GM11168 (cell line): Measurements from ENCODE around the gene NXPE1.

Source experiments
- in situ Hi-C: fragments of 300-500 bp; cut with MboI; formaldehyde crosslinking; loops from one replicate; pipeline ENCODE4 v1.12.0; 2022; ENCODE audit warnings: low sequenced_read_pairs; ENCODE audit not compliant: unreplicated experiment

NXPE1 gene

DNA sequence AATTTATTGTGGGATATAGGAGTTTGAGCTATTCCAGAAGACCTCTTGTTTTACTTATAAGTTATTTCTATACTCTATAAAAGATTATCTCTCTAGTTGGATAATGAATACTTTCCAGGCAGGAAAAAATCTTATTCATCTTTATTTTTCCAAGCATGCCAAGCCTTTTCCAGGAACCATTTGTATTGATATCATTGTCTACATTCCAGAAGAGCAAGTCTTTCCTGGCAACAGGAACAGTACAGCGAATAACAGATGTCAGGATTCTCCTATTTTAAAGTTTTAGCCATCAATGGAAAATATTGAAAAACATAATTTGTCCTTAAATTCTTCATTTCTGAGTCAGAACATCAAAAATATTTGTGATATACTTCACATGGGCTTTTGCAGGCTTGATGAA lies 5.2 kb upstream of the NXPE1 start:
- in situ Hi-C loops = no loop called here

DNA sequence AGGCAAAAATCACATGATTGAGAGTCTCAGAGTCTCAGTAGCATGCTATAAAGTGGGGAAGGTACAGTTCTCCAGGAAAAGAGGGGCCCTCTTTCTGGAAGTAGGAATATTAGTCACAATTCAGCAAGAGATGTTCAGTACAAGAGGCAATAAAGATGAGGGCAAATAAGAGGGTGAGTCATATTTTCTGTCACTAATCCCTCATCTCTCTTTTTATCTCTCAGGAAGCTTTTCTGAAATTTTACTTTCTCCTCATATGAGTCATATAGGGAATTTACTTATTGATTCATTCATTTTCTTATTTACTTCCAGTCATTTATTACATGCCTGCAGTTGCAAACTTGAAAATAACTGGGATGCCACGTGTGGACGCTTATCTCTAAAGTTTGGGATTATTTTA lies 3.4 kb upstream of the NXPE1 start:
- in situ Hi-C loops = no loop called here

DNA sequence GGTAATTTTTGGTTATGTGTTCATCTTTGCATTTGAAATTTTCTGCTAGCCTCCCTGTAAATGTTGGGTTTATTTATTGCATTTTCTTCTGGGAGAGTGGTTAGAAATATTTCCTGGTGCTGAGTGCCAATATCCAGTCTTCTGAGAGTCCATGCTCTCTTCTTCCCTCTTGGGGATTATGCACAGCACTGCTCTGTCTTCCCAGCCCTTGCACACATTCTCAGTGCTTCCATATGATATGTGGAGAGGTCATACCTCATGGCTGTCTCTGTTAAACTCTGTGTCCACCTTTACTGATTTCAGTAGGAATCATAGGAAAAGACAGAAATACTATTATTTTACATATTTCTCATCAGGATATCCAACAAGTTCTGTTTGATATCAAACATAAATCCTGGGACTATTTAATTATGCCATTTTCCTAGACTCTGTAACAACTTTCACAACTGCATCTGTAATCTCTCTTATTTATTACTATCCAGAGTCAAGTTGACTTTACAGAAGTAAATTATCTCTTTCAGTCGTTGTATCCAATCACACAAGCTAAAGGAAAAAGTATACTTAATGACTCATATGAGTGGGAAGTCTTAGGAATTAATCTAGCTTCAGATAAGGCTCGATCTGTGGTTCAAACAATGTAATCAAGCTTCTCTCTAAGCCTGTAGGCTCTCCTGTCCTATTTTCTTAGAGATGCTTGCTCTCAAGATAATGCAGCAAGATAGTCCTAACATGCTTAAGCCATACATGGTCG lies 2.7 kb upstream of the NXPE1 start:
- in situ Hi-C loops = no loop called here

DNA sequence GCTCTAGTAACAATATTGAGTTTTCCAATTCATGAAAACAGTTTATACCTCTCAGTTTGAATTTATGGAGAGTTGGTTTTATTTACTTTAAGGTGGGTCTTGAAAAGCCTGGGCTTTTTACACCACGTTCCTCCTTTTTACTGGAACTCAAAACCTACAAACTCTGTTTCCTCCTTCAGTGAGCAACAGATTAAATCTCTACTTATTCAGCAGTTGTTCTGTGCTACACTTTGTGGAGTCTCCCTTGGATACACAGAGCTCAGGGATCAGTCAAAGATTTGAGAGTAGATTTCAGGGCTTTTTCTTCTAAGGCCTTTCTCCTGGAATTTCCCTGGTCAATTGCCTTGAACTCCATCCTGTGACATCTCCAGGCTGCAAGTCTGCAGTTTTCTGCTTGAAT lies 3.5 kb downstream of the NXPE1 start:
- in situ Hi-C loops = no loop called here

DNA sequence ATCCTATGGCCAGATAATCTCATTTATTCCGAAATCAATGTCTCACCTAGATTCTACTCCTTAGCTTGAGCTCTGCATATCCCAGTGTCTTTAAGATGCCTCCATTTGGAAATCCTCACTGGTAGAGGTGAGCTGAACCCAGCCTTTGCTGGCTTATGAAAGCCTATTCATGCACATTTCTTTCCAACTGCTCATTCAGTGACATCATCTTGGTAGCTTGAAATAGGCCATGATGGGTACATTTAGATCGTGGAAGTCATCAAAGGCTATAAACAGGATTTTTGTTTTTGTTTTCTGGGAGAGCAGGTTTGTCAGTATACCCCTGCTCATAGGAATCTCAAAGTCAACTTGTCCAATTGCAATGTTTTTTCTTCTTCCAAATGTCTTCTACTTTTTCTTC lies 6.0 kb downstream of the NXPE1 start:
- in situ Hi-C loops = no loop called here

DNA sequence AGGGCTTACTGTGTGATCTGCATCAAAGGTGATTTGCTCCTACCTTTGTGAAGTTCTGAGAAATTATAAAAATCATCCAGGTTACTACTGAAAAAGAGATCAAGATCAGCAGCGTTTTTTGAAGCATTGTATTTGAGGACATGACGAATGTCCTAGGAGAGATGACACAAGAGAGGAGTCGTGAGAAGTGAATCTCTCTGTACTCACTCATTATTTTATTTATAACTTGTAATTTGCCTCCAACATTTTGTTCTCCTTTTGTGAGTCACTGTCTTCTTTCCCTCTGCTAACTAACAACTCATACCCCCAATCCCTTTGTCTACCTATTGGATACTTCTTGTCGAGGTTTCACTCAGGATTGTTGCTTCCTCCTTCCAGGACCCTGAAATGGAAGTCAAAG lies 8.6 kb downstream of the NXPE1 start:
- in situ Hi-C loops = no loop called here

DNA sequence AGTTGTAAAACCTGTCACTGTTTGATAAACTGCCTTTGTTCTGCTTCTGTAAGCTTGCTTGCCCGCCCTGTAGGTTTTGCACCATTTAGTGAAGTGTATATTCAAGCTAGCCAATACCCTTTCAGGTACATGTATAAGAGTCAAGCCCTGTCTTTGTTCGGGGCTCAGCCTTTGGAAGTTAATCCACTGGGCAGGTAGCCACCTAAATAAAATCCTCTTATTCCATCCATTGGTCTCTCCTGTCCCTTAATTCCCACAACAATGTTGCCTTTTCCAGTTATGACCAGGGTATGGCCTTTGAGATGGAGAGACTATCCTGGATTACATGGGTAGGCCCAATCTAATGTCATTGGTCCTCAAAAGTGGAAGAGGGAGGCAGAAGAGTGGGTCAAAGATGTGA lies 34.0 kb downstream of the NXPE1 start:
- in situ Hi-C loops = no loop called here

DNA sequence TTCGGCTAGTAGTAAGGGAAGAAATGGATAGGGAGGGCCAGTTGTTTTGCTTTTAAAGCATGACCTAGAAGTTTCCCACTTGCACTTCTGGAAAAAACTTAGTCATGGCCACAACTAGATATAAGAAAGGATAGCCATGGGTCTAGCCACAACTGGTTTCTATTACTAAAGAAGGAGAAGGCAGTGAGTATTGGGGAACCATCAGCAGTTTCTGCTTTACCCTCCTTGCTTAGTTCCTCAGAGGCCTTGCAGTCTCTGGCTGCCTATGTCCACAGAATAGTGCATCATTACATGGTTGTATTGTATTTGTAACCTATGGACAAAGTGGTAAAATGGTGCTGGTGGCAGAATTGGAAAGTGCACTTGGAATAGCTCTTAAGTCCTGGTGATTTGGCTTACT lies 35.6 kb downstream of the NXPE1 start:
- in situ Hi-C loops = no loop called here

DNA sequence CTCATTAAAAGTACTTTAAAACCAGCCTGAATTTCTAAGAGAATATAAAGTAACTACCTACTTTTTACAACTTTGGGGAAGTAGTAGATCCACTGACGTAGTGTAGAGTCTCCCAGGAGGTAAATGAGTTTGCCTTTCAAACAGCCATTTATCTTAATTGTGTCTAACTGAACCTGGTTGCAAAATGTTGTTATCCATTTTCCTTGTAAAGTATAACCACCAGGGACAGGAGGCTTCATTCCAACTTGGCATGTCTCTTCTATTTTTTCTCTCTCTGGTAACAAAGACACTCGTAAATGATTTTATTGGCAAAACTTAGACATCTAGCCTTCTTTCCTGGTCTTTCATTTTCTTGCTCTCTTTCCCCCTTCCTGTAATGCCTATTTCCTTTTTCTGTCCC lies 36.9 kb downstream of the NXPE1 start:
- in situ Hi-C loops = no loop called here

DNA sequence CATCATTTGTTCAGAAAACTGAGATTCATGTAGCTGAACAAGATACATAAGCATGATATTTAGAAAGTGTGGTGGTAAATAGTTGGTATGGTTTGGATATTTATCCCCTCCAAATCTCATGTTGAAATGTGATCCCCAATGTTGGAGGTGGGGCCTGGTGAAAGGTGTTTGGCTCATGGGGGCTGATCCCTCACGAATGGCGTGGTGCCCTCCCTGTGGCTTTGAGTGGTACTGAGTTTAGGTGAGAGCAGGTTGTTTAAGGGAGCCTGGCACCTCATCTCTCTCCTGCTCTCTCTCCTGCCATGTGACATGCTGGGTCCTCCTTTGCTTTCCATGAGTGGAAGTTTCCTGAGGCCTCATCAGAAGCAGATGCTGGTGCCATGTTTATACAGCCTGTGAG lies 48.1 kb downstream of the NXPE1 start:
- in situ Hi-C loops = no loop called here

DNA sequence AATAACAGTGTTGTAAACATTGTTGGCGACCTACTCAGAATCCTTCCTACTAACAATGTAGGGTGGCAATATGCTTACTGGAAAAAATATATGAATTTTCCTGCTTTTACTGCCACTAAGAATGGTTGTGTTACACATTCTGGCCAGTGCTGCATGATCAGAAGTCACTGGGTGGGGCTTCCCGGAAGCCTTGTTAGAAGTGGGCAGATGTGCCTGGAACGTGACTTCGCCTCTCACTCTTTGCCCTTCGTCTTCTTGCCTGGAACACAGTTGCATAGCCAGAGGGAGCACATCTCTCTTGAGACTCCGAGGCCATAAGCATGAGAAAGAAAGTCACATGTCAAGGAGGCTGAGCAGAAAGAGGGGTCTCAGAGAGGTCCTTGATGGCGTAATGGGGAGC lies 48.6 kb downstream of the NXPE1 start:
- in situ Hi-C loops = no loop called here

DNA sequence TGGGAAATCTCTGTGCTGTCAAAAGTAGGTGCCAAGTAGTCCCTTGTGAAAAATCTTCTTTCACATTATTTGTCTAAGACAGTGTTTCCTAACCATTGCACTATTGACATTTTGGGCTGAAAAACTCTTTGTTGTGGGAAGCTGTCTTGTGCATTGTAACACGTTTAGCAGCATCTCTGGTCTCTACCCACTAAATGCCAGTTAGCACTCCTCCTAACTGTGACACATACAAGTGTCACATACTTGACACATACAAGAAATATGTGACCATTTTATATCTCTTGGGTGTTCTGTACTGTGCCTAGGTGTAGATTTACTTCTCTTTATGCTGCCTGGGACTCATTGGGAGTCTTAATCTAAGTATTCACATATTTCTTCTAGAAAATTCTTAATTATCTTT lies 57.8 kb downstream of the NXPE1 start:
- in situ Hi-C loops = no loop called here

DNA sequence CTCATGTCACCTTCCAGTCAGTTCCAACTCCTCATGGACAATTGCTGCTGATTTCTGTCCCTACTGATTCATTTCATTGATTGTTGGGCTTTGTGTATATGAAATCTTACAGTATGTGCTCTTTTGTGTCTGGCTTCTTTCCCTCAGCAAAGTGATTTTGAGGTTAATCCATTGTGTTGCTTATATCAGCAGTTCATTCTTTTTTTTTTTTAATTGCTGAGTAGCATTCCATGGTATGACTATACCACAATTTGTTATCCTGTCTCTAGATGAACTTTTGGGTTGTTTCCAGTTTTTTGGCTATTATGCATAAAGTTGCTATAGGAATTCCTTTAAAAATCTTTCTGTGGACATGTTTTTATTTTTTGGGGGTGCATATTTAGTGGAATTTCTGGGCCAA lies 59.9 kb downstream of the NXPE1 start:
- in situ Hi-C loops = no loop called here

DNA sequence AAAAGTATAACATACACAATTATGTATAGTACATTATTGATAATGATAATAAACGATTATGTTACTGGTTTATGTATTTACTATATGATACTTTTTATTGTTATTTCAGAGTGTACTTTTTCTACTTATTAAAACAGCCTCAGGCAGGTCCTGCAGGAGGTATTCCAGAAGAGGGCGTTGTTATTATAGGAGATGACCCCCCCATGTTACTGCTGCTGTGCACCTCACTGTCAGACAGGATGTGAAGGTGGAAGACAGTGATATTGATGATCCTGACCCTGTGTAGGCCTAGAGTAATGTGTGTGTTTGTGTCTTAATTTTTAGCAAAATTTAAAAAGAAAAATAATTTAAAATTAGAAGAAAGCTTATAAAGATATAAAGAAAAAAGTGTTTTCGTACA lies 62.8 kb downstream of the NXPE1 start:
- in situ Hi-C loops = no loop called here

DNA sequence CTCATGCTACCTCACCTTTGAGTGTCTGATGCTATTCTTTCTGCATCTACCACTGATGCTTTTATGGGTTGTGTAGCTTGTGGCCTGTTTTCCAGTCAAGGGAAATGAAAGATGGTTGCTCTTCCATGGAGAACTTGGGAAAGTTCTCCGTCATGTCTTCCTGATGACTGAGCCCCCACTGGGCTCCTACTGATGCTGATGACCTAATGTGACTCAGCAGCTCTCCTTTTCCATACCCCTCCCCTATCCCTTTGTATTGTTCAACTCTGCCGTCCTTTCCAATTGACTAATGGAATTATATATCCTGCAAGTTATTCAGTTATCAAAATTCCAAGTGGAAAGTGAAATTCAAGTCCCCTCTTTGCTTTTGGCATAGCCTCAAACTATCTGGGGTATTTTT lies 75.8 kb downstream of the NXPE1 start:
- in situ Hi-C loops = no loop called here

DNA sequence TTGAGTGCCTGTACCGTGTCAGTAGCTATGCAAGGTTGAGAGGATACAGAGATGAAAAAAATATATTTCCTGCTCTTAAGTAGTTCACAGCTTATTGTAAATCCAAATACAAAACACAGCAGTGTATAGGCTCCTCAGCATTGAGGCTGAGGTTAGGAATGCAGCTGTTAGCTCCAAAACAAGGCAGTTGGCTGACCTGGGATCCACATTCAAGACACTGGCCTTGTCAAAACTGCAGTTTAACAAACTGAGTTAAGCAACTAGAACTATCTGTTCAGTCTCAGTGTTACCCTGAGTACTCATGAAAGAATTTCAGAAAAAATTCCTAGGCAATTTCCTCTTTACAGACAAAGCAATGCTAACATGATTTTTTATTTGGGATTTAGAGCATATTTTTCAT lies 77.6 kb downstream of the NXPE1 start:
- in situ Hi-C loops = no loop called here

DNA sequence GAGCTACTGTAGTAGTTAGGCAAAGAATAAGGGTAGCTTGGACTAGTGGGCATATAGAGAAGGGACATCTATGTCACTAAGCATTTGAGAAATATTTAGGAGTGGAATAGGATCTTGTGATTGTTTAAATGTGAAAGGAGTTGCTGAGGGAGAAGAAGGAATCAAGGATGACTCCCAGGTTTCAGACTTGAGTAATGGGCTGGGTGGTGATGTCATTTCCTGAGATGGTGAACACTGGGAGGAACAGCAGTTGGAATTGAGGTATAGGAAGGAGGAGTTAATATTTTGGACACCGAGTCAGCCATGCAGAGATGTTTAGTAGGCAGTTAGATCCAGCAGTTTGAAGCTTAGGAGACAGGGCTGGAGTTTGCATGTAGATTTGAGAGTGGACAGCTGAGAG lies 80.3 kb downstream of the NXPE1 start:
- in situ Hi-C loops = no loop called here

DNA sequence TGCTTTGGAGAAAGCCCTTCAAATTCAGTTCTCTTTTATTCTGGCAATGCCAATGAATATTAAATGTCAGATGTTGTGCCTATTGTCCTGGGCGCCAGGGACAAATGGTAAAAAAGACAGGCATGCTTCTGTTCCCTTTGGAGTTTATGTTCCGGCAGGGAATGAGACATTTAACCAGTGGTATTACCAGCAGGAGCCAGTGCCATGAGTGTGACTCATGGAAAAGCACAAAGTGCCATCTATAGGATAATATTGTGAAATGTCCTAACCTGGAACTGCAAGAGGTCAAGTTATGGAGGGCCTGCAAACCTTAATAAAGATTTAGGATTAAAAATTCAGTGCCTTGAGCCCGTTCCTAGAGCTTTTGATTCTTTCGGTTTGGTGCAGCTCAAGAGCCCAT lies 80.9 kb downstream of the NXPE1 start:
- in situ Hi-C loops = no loop called here

DNA sequence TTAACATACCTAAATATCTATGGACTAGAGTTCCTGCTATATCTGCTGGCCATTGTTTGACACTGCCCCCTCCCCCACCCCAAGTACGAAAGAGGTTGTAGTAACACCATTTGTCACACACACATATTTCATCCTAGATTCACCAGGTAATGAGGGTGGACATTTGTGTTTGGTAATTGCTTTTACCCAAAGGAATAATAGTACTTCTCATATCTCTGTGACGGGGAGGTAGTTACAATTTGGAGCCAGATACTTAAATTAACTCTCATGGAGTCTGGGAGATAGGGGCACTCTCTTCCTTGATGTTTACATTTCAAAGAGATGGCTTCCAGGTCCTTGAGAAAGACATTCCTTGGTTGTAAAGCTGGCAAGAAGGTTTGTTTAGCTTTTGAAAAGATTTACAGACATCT lies 81.7 kb downstream of the NXPE1 start:
- in situ Hi-C loops = no loop called here

DNA sequence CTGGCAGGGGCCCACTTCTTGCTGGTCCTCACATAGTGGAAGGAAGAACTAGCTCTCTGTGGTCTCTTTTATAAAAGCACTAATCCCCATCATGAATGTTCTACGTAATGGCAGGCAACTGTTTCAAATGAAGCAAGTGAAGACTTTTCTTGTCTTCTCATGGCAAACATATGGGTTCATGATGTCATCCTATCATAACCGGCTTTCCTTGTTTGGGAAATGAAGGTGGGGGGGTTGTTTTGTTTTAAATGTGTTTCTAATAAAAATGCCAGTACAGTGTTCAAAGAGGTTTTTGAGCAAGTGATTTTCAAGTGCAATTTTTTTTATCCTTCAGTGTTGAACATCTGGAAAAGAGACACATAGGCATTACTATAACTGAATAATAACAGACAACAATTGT lies 87.0 kb downstream of the NXPE1 start:
- in situ Hi-C loops = no loop called here
